Prostate gland (tissue), 2 donors: ENCODE results near the gene OR7D4.

ENCODE experiments used
- CTCF ChIP-seq, 4 experiments: fragments of 200-600 bp in 2 of 4; fragments of 450-650 bp in 2 of 4; sonication (generic) in 2 of 4; IDR thresholded peaks; 1 replicate in 3 of 4; 2 replicates in 1 of 4; pipeline ENCODE4 v1.5.1; 2016 to 2019; ENCODE audit warnings: antibody characterized with exemption in 4 of 4, mild to moderate bottlenecking in 2 of 4, moderate library complexity in 2 of 4
- POLR2A ChIP-seq: fragments of 450-650 bp; IDR thresholded peaks from one replicate; pipeline ENCODE4 v1.6.1; 2016; ENCODE audit warnings: antibody characterized with exemption, mild to moderate bottlenecking

GRCh38 chr19:9251236-9251635 is 31.8 kb upstream of the OR7D4 start:
- TF ChIP-seq POLR2A, result no peak
- no peak for TF ChIP-seq CTCF (IDR thresholded peaks at IDR 0.05)
